MV-4-11 (cell line): Measurements from ENCODE around the gene STAT6.

Source experiments
- DNase-seq: peaks from one replicate; lab custom pipeline; 2025; lab: John Stamatoyannopoulos, UW

STAT6 gene

DNA sequence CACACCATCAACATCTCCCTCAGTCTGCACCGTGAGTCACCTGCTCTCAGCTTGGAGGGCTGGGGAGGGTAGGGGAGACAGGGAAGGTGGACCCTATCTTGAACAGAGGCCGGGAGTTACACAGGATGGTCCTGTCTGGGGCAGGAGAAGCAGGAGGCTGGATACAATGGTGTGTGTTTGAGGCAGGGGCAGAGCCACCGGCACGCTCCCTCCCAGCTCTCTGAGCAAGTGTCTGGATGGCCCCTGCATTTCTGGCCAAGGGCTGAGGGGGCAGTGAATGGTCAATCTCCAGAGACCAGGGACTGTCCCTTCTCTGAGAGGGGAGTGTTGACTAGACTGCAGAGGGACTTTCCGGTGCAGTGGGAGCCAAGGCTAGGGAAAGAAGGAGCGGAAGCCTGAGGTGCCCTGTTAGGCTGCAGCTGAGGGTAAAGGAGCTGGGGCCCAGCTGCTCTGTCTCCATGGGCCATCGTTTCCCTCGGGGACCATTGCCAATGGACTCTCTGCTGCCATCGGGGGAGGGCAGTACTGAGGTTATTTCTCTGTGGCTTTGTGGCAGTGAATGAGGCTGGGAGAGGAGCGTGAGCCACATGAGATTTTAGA, 34.4 kb upstream of the STAT6 start:
- DNase-seq: no peak

DNA sequence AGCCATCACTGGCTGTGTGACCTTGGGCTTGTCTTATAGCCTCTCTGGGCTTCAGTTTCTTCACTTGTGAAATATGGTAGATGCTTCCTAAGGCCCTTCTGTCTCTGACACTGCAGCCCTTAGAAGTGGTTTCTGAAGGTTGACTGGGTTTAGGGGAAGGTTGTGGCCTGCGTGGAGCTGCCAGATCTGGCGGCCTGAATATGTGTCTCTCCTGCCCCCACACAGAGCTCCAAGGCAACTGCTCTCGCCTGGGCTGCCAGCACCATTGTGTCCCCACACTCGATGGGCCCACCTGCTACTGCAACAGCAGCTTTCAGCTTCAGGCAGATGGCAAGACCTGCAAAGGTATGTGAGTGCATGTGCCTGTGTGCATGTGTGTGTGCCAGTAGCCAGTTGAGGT, 32.3 kb upstream of the STAT6 start:
- DNase-seq: no peak

DNA sequence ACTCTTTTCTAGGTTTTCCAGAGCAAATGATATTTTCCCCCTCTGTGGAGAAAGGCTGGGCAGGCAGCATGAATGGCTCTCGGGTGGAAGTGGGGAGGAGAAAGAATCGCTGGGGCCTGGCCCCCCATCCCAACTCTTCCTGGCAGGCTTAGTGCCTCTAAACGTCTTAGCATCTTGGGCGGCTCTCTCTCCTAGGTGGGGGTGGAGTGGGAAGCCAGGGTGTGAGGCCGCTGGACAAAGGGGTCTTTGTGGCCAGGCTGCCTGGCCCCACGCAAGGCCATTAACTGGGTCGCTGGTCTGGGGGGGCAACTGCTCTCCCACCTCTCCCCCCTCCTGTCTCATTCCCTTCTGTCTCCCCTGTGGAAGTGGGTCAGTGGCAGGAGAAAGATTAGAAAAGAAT, 31.6 kb upstream of the STAT6 start:
- no peak for DNase-seq

DNA sequence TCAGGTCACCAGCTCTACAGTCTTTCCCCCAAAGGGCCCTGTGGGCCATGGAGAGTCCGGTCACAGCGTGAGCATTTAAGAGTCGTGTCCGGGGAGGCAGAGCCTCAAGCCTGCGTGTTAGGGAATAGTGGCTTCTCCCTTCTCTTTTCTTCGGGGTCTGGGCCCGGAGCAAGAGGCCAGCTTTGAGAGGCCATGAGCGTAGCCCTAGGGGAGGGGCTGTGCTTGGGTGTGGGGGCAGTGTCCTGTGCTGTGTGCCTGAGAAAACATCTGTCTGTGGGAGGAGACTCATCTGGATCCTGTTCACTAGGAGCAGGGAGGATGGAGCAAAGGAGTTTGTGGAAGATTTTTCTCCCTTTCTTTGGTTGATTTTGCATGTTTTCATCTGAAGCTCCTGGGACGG, 31.0 kb upstream of the STAT6 start:
- no peak for DNase-seq

DNA sequence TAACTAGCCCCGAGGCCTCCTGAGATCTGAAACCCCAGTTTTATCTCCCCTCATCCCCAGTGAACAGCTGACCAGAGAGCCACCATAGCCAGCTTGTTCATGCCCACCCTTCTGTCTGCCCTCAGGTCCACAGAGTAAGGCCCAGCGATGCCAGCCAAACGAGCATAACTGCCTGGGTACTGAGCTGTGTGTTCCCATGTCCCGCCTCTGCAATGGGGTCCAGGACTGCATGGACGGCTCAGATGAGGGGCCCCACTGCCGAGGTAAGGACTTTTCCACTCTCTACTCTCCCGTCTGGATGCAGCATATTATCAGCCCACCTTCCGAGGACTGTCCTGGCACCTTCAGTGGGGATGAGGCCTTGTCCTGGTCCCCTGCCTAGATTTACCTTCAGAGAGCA, 30.1 kb upstream of the STAT6 start:
- no peak for DNase-seq

DNA sequence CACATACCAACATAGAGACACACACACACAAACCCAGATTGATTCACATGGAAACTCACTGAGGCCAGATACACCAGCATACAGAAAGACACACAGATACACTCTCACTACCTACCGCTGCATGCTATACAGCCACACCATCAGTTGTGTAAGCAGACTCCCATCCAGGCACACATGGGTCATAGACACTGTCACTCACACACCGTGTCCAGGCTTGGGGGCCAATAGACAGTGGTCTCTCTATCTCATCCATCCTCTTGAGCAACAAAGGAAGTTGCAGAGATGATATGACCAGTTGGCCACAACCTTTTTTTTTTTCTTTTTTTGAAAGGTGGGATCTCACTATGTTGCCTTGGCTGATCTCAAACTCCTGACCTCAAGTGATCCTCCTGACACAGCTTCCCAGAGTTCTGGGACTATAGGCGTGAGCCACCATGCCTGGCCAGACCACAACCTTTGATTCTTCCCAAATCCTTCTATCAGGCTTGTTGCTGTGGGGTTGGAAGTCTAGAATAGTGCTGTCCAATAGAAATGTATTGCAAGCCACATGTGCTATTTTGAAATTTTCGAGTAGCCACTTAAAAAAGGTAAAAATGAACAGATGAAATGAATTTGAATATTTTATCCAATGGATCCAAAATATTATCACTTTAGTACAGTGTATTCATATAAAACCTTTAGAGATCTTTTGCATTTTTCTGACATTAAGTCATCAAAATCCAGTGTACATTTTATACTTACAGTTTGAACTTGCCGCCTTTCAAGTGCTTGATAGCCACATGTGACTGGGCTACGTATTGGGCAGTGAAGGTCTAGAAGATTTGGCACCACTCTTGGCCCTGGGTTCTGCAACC, 28.9 kb upstream of the STAT6 start:
- DNase-seq: peak; percentile 84

DNA sequence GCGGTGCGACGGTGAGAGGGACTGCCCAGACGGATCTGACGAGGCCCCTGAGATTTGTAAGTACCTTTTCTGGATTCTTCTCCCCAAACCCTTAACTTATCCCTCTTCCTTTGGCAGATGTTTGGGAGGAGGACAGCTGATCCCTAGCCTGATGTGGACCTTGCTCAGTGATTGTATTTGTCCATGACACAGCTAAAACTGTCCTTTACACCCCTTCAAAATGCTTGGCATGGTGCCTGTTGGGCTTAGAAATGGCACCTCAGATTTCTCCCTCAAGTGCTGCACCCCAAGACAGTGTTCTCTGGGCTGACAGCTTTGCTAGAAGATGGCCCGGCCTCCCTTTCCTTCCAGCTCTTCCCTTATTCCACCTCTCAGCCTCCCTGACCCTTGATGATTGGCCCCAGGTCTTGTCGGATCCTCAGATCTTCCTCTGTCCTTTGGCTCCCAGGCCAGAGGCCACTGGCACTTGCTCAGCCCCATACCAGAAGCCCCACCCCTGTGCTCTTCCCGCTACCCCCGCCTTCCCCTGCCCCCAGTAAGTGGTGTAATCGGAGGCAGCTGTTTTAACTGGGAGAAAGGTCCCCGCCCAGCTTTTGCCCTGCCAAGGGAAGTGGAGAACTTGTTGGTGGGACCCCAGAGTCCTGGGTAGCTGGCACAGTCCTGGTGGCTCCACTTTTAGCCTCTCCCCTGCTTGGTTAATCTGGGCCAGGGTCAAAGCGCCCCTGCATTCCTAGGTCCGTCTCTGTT, 27.5 kb upstream of the STAT6 start:
- DNase-seq: peak; percentile 69

DNA sequence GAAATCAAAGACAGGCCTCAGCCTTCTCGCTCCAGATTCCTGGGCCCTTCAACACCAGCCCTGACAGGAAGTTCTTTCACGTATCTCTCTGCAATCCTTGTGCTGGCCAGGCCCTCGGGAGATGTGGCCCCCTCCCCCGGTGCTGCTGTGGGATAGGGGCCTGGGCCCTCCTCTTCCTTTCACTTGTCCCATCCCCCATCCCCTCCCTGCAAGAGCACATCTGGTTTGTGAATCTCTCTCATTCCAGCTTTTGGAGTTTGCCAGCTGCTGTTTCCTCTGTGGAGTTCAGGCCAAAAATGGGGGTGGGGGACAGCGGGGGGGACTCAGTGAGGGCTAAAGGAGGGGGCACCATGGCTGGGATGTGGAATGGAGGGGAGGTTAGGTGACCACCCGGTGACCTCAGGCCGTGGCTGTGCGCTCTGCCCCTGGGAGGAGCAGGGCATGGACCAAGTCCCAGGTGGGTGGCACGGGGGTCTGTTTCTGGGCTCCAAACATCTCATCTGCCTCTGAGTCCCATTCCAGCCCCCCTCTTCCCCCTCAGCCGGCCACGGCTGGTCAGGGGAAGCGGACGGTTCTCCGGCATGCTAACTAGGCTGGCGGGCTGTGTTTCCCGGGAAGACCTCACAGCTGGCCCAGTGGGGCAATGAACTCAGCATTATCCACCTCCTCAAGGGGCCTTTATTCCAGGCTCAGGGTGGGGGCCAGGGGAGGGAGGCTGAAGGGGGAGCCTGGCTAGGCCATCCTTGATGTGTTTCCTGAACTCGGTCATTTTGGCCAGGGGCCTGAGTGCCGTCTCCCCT, 24.6 kb upstream of the STAT6 start:
- no peak for DNase-seq

DNA sequence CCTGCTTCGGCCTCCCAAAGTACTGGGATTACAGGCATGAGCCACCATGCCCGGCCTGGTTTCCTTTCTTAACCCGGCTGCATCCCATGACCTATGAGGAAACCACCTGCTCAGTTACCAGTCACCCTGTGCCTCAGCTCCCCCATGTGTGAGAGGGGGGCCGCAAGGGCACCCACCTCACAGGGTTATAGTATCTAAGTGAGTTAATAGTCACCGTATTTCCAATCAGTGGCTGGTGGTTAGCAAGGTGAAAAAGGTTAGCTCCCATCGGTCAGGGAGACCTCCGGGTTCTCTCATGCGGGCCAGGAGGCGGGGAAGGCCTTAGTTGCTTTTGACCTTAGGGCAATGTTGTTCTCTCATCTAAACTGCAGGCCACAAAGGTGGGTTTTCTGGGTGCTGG, 23.8 kb upstream of the STAT6 start:
- no peak for DNase-seq

DNA sequence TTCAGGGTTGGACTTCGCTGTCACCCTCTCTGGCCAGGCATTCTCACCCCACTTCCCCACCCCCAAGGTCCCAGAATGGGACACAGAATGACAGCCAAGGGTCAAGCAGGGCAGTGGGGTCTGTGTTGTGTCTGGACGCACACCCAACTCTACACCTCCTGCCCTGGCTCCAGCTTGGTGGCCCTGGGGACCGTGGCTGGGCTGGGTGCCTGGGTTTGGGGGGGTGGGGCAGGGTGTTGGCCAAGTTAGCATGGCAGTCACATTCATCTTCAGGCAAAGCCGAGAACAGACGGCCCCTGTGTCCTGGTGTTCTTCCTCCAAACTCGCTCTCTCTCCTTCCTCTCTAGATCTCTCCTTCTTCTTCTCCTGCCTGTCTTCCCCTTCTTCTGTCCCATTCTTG, 22.8 kb upstream of the STAT6 start:
- no peak for DNase-seq

DNA sequence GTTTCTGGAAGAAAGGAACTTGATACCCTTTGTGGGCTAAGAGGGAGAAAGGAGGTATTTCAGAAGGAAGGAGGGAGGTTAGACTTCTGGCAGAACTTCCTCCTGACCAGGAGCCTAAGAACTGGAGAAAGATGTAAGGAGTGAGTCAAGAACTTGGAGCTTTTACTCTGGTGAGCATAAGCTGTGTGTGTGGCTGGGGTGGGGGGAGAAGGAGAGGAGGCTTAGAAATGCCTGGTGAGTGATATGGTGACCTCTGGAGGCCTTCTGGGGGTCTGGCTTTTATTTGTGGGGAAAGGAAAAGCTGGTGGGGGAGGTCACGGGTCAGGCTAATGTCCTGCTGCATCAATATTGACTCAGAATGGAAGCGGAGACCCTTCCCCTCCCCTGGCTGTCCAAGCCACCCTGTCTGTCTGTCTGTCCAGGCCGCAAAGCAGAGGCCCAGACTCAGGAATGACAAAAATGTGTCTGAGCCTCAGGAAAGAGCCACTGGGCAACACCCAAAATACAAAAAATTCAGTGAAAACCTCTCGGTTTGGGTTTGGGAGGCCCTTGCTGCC, 21.9 kb upstream of the STAT6 start:
- DNase-seq: no peak

DNA sequence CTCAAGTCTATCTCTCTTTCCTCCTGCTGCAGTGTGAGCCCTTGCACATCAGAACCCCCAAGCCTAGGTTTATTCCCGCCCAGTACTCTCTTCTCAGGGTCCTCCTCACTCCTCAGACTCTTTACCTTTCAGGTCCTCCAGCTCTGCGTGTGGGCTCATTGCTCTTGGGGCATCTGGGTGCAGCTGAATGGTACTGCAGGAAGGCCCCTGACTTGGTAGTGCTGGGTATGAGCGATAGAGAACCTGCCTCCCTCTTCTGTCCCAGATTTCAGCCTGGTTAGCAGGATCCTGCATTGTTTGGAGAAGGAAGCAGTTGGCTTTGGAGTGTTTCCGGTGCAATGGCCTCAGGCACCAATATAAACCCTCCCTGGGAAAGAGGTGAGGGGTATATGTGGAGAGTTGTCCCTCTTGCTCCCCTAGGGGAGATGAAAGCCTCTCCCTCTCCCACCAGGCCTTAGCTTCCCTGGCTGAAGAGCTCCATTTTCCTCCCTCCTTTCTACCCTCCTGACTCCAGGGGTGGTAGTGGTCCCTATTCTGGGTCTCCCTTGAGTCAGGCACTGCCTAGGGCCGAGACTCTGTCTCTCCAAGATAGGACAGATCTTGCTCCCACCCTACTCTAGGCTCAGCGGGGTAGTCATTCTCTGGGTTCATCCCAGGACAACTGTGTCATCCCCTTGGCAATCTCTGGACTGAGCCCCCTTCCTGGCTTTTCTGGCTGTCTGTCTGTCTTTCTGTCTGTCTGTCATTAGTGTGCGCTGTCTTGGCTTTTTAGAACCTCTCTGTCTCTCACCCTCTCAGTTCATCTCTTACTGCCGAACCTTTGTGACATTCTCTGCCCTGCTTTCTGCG, 21.0 kb upstream of the STAT6 start:
- no peak for DNase-seq

DNA sequence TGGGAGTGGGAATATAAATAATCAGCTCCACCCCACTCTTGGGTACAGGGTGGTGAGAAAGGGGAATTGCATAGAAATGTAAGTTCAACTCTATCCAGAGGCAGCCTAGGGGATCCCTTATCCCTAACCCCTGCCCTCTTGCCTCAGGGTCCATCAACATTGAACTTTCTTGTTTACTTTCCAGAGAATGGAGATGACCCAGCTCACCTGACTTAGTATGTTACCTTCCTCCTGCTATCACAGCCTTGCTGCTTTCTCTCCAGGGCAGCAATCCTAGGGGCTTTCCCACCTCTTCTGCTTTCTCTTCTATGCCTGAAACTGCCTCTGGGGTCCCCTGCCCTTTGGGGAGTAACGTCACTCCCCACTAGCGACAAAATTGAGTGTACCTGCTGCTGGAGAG, 19.8 kb upstream of the STAT6 start:
- no peak for DNase-seq

DNA sequence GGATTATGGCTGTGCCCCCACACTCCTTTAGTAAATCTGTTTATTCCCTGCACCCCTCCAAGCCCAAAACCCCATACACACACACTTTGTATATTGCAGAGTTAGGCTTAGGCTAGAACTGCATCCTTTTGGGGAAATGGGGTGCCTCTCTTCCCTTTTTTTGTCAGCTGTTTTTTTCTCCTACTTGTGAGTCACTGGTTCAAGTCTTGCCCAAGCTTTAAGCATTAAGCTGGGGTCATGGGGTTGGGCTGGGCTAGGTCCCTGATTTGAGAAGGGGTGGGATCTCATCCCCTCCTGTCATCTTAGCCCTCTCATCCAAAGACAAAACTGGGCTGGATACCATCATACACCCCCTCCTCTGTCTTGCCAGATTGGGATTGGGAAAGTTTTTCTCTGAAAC, 18.7 kb upstream of the STAT6 start:
- peak; percentile 84 for DNase-seq

DNA sequence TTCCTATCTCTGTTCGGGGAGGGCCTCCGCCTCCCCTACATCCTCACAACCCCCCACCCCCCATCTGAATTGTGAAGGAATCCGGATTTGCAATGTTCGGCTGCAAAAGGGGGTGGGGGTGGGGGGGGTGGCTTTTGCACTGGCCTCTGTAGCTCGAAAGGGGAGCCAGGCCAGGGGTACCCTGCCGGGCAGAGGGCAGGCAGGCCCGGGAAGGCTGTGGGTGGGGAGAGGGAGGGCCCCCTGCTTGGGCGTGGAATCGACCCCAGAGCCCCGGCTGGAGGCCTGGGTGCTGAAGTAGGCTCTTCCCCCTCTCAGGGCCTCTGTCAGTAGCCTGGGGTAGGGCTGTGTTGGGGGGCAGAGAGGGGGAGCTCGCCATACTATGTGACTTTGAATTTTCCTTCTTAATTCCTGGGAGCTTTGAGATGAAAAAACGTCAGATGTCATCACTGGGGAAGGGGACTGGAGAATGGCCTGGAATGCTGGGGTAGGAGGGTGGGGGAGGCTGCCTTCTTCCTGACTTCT, 18.2 kb upstream of the STAT6 start:
- no peak for DNase-seq

DNA sequence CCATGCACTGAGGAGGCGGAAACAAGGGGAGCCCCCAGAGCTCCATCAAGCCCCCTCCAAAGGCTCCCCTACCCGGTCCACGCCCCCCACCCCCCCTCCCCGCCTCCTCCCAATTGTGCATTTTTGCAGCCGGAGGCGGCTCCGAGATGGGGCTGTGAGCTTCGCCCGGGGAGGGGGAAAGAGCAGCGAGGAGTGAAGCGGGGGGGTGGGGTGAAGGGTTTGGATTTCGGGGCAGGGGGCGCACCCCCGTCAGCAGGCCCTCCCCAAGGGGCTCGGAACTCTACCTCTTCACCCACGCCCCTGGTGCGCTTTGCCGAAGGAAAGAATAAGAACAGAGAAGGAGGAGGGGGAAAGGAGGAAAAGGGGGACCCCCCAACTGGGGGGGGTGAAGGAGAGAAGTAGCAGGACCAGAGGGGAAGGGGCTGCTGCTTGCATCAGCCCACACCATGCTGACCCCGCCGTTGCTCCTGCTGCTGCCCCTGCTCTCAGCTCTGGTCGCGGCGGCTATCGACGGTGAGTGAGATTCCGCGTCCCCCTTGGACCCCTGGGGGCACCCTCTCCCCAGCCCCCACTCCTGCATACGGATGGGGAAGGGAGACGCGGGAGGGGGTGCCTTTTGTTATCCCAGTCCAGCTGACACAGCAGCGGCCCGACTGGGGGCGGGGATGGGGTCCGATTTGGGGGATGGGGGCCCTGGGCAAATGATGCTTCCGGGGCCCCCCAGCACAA, 17.5 kb upstream of the STAT6 start:
- DNase-seq: no peak

DNA sequence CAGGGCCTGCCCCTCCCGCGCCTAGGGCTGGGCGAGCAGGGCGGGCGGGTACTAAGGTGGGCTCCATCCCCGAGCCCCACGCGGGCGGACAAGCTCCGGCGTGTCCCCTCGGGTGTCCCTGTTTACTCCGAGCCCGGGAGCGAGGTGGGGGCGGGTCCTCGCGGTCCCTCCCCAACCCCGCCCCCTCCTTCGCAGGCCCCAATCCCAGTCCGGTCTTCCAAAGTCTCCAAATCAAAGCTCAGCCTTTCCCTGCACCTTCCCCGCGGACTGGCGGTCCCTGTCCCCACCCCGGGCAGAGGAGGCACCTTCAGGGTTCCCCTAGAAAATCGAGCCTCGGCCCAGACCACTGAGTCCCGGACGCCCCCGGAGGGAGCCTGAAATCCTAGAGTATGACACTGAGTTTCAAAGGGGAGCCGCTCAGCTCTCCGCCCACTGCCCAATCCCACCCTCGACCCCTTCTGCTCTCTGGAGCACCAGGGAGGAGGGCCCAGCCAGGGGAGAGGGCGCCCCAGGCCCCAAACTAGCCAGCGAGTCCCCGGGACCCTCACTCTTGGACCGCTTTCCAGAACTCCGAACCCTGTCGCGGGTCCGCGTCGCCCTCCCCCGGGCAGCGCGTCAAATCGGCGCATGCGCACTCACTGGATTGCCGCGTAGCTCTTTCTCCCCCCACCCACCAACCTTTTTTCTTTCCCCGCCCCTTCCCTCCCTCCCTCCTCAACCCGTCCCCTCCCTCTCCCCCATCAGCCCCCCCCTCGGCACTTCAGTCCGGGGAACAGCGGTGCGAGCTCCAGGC, 16.8 kb upstream of the STAT6 start, which contains the start of gene LRP1:
LRP1 (plus strand) TSS at position 758 of the 793 bp plus-strand sequence. CDS start 482 bp downstream, outside the sequence.
- DNase-seq: no peak

DNA sequence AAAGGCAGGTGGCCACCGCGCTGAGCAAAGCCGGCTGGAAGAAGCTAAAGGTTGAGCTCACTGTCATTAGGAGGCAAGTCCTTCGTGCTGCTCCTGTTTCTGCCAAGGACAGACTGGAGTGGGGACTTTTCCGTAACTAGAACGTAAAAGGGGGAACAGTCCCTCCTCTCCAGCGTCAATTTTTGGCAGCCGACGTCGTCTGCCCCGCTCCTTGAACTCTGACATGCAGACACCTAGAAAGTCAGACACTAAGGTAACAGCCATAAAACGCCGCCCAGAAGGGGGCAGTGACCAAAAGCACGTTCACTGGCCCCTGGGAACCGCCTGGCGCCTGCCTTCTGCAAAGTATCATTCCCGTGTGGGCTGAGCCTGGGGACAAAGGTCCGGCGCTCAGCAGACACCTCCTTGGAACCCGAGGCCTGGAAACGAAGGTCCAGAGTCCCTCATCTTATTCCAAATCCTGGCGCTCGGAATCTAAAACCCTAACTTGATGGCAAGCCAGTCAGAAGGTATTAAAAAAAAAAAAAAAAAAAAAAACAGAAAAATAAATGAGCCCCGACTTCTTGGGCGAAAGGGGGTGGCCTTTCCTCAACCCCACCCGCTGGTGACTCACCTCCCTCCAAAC, 16.1 kb upstream of the STAT6 start:
- DNase-seq: peak; percentile 27

DNA sequence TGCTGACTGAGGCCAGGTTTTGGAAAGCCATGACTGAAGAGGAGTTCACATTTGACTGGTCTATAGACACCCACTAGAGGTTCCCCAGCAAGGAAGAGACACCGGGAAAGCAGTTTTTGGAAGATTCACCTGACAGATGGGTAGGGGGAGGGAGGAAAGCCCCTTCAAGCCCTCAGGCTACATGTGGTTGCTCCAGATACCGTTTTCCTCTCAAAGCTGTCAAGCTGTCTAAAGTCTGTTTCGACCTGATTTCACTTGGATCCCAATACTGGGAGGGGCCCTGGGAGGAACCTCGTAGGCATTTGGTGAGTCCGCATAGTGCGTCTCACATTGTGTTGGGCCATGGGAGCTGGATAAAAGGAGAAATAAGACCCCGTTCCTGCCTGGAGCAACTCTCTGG, 15.4 kb upstream of the STAT6 start:
- no peak for DNase-seq
